ENCODE results near the gene PPP2CA. TPM values are rescaled to one million over a fixed set of nuclear protein-coding genes. Genes with fewer than 3 reads are reported as not detected.

Gene PPP2CA
- total and polyA plus RNA-seq, 2 of the 13 experiments (the other 11 are each of a cell fraction or from before 2014, with no cell fraction given), result 82.4 to 171 TPM

DNA sequence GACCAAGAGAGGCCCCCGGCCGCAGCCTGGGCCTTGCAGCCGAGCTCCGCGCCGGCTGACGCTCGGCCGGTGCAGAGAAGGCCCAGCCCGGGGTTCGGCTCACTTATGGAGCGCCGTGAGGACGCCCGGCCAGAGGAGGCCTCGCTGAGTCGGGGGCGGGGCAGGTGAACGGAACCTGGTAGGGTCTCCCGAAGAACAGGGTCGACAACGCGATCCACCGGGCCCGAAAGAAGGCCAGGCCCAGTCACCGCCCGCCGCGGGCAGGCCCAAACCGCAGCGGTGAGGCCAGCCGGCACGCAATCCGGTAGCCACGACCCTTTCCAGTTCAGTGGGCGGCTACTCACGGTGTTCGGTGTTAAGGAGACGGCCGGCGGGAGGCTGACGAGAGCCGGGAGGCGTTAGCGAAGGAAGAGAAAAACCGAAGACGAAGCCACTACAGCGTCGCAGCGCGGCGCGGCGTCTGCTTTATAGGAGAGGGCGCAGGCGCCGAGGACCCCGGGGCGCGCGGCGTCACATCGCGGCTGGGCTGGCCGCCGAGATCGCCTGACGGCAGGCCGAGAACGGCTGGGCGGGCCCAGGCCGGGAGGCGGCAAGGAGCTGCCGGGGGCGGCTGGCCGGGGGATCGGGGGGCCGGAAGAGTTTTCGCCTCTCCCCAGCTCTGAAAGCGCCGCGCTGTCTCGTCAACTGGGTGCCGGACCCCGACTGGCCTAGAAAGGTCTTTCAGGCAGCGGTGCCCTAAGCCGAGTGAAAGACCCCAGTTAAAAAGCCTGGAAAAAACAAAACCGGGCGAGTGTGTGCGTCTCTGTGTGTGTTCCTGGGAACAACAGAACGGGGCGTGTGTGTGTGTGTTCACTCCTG lies 49.1 kb downstream of the PPP2CA start, which contains the start of gene SKP1 (continued):
- peak; percentile 89 for TF ChIP-seq YEATS4 (CRISPR knock-in tag; IDR thresholded peaks at IDR 0.05; ENCODE audit: borderline replicate concordance)
- TF ChIP-seq, protein P1, sequence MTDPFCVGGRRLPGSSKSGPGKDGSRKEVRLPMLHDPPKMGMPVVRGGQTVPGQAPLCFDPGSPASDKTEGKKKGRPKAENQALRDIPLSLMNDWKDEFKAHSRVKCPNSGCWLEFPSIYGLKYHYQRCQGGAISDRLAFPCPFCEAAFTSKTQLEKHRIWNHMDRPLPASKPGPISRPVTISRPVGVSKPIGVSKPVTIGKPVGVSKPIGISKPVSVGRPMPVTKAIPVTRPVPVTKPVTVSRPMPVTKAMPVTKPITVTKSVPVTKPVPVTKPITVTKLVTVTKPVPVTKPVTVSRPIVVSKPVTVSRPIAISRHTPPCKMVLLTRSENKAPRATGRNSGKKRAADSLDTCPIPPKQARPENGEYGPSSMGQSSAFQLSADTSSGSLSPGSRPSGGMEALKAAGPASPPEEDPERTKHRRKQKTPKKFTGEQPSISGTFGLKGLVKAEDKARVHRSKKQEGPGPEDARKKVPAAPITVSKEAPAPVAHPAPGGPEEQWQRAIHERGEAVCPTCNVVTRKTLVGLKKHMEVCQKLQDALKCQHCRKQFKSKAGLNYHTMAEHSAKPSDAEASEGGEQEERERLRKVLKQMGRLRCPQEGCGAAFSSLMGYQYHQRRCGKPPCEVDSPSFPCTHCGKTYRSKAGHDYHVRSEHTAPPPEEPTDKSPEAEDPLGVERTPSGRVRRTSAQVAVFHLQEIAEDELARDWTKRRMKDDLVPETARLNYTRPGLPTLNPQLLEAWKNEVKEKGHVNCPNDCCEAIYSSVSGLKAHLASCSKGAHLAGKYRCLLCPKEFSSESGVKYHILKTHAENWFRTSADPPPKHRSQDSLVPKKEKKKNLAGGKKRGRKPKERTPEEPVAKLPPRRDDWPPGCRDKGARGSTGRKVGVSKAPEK (CRISPR knock-in tag; IDR thresholded peaks at IDR 0.05; ENCODE audit: borderline replicate concordance), result no peak
- TF ChIP-seq, protein P2, sequence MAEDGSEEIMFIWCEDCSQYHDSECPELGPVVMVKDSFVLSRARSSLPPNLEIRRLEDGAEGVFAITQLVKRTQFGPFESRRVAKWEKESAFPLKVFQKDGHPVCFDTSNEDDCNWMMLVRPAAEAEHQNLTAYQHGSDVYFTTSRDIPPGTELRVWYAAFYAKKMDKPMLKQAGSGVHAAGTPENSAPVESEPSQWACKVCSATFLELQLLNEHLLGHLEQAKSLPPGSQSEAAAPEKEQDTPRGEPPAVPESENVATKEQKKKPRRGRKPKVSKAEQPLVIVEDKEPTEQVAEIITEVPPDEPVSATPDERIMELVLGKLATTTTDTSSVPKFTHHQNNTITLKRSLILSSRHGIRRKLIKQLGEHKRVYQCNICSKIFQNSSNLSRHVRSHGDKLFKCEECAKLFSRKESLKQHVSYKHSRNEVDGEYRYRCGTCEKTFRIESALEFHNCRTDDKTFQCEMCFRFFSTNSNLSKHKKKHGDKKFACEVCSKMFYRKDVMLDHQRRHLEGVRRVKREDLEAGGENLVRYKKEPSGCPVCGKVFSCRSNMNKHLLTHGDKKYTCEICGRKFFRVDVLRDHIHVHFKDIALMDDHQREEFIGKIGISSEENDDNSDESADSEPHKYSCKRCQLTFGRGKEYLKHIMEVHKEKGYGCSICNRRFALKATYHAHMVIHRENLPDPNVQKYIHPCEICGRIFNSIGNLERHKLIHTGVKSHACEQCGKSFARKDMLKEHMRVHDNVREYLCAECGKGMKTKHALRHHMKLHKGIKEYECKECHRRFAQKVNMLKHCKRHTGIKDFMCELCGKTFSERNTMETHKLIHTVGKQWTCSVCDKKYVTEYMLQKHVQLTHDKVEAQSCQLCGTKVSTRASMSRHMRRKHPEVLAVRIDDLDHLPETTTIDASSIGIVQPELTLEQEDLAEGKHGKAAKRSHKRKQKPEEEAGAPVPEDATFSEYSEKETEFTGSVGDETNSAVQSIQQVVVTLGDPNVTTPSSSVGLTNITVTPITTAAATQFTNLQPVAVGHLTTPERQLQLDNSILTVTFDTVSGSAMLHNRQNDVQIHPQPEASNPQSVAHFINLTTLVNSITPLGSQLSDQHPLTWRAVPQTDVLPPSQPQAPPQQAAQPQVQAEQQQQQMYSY (CRISPR knock-in tag; IDR thresholded peaks at IDR 0.05), result peak; percentile 57; the same call in 1 of the 2 replicates
- TF ChIP-seq KDM5A (IDR thresholded peaks at IDR 0.05; ENCODE audit: borderline replicate concordance, low read length), result peak; percentile 37; the same call in 1 of the 2 replicates
- no peak for TF ChIP-seq ZNF382 (CRISPR knock-in tag; IDR thresholded peaks at IDR 0.05; ENCODE audit: borderline replicate concordance)
- peak; percentile 92; the same call in 1 of the 2 replicates for TF ChIP-seq ZNF558 (CRISPR knock-in tag; IDR thresholded peaks at IDR 0.05; ENCODE audit: borderline replicate concordance)
- TF ChIP-seq NFRKB (IDR thresholded peaks at IDR 0.05), result no peak
- 0 out of 2 replicates have a peak, but pooled peaks have one; percentile 83 for TF ChIP-seq ZNF431 (CRISPR knock-in tag; IDR thresholded peaks at IDR 0.05; ENCODE audit: borderline replicate concordance, low read depth)
- no peak for TF ChIP-seq NBN (conservative IDR thresholded peaks at IDR 0.05)
- TF ChIP-seq PAX8 (CRISPR knock-in tag; IDR thresholded peaks at IDR 0.05; ENCODE audit: borderline replicate concordance), result no peak
- TF ChIP-seq, protein P3, sequence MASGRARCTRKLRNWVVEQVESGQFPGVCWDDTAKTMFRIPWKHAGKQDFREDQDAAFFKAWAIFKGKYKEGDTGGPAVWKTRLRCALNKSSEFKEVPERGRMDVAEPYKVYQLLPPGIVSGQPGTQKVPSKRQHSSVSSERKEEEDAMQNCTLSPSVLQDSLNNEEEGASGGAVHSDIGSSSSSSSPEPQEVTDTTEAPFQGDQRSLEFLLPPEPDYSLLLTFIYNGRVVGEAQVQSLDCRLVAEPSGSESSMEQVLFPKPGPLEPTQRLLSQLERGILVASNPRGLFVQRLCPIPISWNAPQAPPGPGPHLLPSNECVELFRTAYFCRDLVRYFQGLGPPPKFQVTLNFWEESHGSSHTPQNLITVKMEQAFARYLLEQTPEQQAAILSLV (CRISPR knock-in tag; IDR thresholded peaks at IDR 0.05; ENCODE audit: borderline replicate concordance), result no peak; the same call in 1 of the 2 replicates
- TF ChIP-seq ZNF670 (CRISPR knock-in tag; IDR thresholded peaks at IDR 0.05; ENCODE audit: borderline replicate concordance), result peak; percentile 96; the same call in 1 of the 2 replicates
- 0 out of 2 replicates have a peak, but pooled peaks have one; percentile 62 for TF ChIP-seq ZNF775 (CRISPR knock-in tag; IDR thresholded peaks at IDR 0.05; ENCODE audit: borderline replicate concordance)
- peak; percentile 92; the same call in 1 of the 2 replicates for TF ChIP-seq FLYWCH1 (CRISPR knock-in tag; IDR thresholded peaks at IDR 0.05)
- peak; percentile 97 for TF ChIP-seq NKX3-1 (CRISPR knock-in tag; IDR thresholded peaks at IDR 0.05)
- peak; percentile 44; the same call in 1 of the 2 replicates for TF ChIP-seq RXRA (CRISPR knock-in tag; IDR thresholded peaks at IDR 0.05)
- TF ChIP-seq FOXC1 (CRISPR knock-in tag; IDR thresholded peaks at IDR 0.05; ENCODE audit: borderline replicate concordance), result peak; percentile 97; the same call in 1 of the 2 replicates

Measured in HepG2 (cell line).